ENCODE data around the gene SHH. TPM values are rescaled to one million over a fixed set of nuclear protein-coding genes. Genes with fewer than 3 reads are reported as not detected.

SHH gene
- total RNA-seq, 3 donors from 2014 or later = 2.4 to 9.6 (median 6.6) TPM

- ATAC-seq (no peak), DNase-seq (no peak)
- intact Hi-C loops (cut with DNase I, micrococcal nuclease) = no loop called here
- Histone ChIP-seq H3K4me1 (ENCODE audit: low read depth) (no peaks in the 10 kb centered on the region), H3K36me3 (ENCODE audit: low read depth) (no peaks in the 10 kb centered on the region), H3K4me3 (no peak overlapping the region), H3K9me3 (no peaks in the 10 kb centered on the region)
- no peak for TF ChIP-seq CTCF (IDR thresholded peaks at IDR 0.05)
Measured at GRCh38 chr7:155857141-155857540, 44.9 kb upstream of the SHH start.

GRCh38 chr7:155856656-155857055 lies 44.4 kb upstream of the SHH start:
- ATAC-seq = no peak
- DNase-seq = no peak
- H3K9me3 ChIP-seq = no peaks in the 10 kb centered on the region
- H3K4me3 ChIP-seq = no peak overlapping the region
- no peaks in the 10 kb centered on the region for H3K4me1 ChIP-seq (ENCODE audit: low read depth)
- H3K36me3 ChIP-seq (ENCODE audit: low read depth) = no peaks in the 10 kb centered on the region
- TF ChIP-seq CTCF (IDR thresholded peaks at IDR 0.05) = no peak
- intact Hi-C loops (cut with DNase I, micrococcal nuclease) = no loop called here

- H3K4me3 ChIP-seq = no peak overlapping the region
- H3K36me3 ChIP-seq (ENCODE audit: low read depth) = no peaks in the 10 kb centered on the region
- ATAC-seq (peak; percentile 18), DNase-seq (peak in 1 of 3 donors; percentile 27)
- intact Hi-C loops (cut with DNase I, micrococcal nuclease) = no loop called here
- H3K9me3 ChIP-seq = no peaks in the 10 kb centered on the region
- no peak for TF ChIP-seq CTCF (IDR thresholded peaks at IDR 0.05)
- H3K4me1 ChIP-seq (ENCODE audit: low read depth) = peaks cover 4% of the 10 kb centered on the region
Measured at GRCh38 chr7:155852426-155853301, 40.4 kb upstream of the SHH start.

- Histone ChIP-seq H3K4me1 (ENCODE audit: low read depth) (peaks cover 4% of the 10 kb centered on the region), H3K36me3 (ENCODE audit: low read depth) (no peaks in the 10 kb centered on the region), H3K4me3 (no peak overlapping the region), H3K9me3 (no peaks in the 10 kb centered on the region)
- intact Hi-C loops (cut with DNase I, micrococcal nuclease) = no loop called here
- no peak for DNase-seq
- no peak for ATAC-seq
- no peak for TF ChIP-seq CTCF (IDR thresholded peaks at IDR 0.05)
Measured at GRCh38 chr7:155851892-155852291, 39.6 kb upstream of the SHH start.

GRCh38 chr7:155850766-155851678 lies 38.8 kb upstream of the SHH start:
- Histone ChIP-seq H3K4me3 (no peak overlapping the region), H3K4me1 (ENCODE audit: low read depth) (peaks cover 4% of the 10 kb centered on the region), H3K9me3 (no peaks in the 10 kb centered on the region), H3K36me3 (ENCODE audit: low read depth) (no peaks in the 10 kb centered on the region)
- DNase-seq (no peak), ATAC-seq (no peak)
- TF ChIP-seq CTCF (IDR thresholded peaks at IDR 0.05) = no peak
- intact Hi-C loops (cut with DNase I, micrococcal nuclease) = no loop called here

Measured in mucosa of descending colon (tissue), 3 donors.